Subcutaneous abdominal adipose tissue (tissue), 5 donors: ENCODE results near the gene HEATR1.

ENCODE experiments used
- H3K27ac ChIP-seq: one replicate; pipeline ENCODE4 v1.7.0; 2013; ENCODE audit warnings: low read depth, mild to moderate bottlenecking, inconsistent platforms, low read length, moderate library complexity
- H3K27me3 ChIP-seq, 5 donors: one replicate each; pipeline ENCODE4 v1.7.0; 2013; ENCODE audit warnings: low read length in 5 of 5, inconsistent platforms in 1 of 5; ENCODE audit not compliant: control insufficient read depth in 5 of 5, insufficient read depth in 4 of 5
- H3K36me3 ChIP-seq, 5 donors: one replicate each; pipeline ENCODE4 v1.7.0; 2013; ENCODE audit warnings: low read length in 5 of 5; ENCODE audit not compliant: control insufficient read depth in 5 of 5, insufficient read depth in 5 of 5
- H3K4me1 ChIP-seq, 5 donors: one replicate each; pipeline ENCODE4 v1.7.0; 2013; ENCODE audit warnings: low read length in 5 of 5, mild to moderate bottlenecking in 3 of 5, moderate library complexity in 1 of 5; ENCODE audit not compliant: control insufficient read depth in 5 of 5, insufficient read depth in 5 of 5
- H3K4me3 ChIP-seq, 5 donors: one replicate each; pipeline ENCODE4 v1.7.0; 2013; ENCODE audit warnings: low read length in 5 of 5, low read depth in 1 of 5
- H3K9ac ChIP-seq, 5 donors: one replicate each; pipeline ENCODE4 v1.7.0; 2013; ENCODE audit warnings: low read length in 5 of 5, mild to moderate bottlenecking in 4 of 5, moderate library complexity in 3 of 5
- H3K9me3 ChIP-seq, 5 donors: one replicate each; pipeline ENCODE4 v1.7.0; 2013; ENCODE audit warnings: low read length in 5 of 5; ENCODE audit not compliant: control insufficient read depth in 5 of 5
- donor health status: healthy.
- donor health status: healthy.
- donor health status: healthy.
- donor health status: healthy.
- donor health status: healthy.

The HEATR1 gene

GRCh38 chr1:236545621-236546169, 58.6 kb downstream of the HEATR1 start:
- H3K4me3 ChIP-seq = no peak overlapping the region
- H3K4me1 ChIP-seq = peaks cover 0 to 7% (median 4%) of the 10 kb centered on the region in 5 donors
- H3K9me3 ChIP-seq = no peaks in the 10 kb centered on the region
- no peaks in the 10 kb centered on the region for H3K27me3 ChIP-seq
- no peak overlapping the region for H3K27ac ChIP-seq
- H3K36me3 ChIP-seq = peaks cover 64 to 98% (median 97%) of the 10 kb centered on the region in 5 donors
- H3K9ac ChIP-seq = peak overlapping the region in 1 of 5 donors; percentile 7

- no peaks in the 10 kb centered on the region for H3K9me3 ChIP-seq
- H3K27ac ChIP-seq = no peak overlapping the region
- H3K27me3 ChIP-seq = no peaks in the 10 kb centered on the region
- H3K4me3 ChIP-seq = no peak overlapping the region
- peaks cover 49 to 98% (median 96%) of the 10 kb centered on the region in 5 donors for H3K36me3 ChIP-seq
- H3K4me1 ChIP-seq = peaks cover 0 to 6% (median 2%) of the 10 kb centered on the region in 5 donors
- H3K9ac ChIP-seq = no peak overlapping the region
These were observed 61.1 kb downstream of the HEATR1 start for GRCh38 chr1:236543065-236543669.

- H3K36me3 ChIP-seq = peaks cover 46 to 91% (median 88%) of the 10 kb centered on the region in 5 donors
These were observed 62.6 kb downstream of the HEATR1 start for GRCh38 chr1:236541710-236542109.

GRCh38 chr1:236540813-236541465, 63.4 kb downstream of the HEATR1 start:
- no peak overlapping the region for H3K4me3 ChIP-seq
- H3K9ac ChIP-seq = no peak overlapping the region
- H3K27me3 ChIP-seq = no peaks in the 10 kb centered on the region
- no peaks in the 10 kb centered on the region for H3K9me3 ChIP-seq
- peaks cover 0 to 6% (median 0%) of the 10 kb centered on the region in 5 donors for H3K4me1 ChIP-seq
- H3K36me3 ChIP-seq = peaks cover 38 to 90% (median 84%) of the 10 kb centered on the region in 5 donors
- H3K27ac ChIP-seq = no peak overlapping the region

More at GRCh38 chr1:236541710-236542109, 62.6 kb downstream of the HEATR1 start:
- H3K27me3 ChIP-seq = no peaks in the 10 kb centered on the region
- no peak overlapping the region for H3K4me3 ChIP-seq
- no peaks in the 10 kb centered on the region for H3K9me3 ChIP-seq
- peaks cover 0 to 6% (median 0%) of the 10 kb centered on the region in 5 donors for H3K4me1 ChIP-seq
- no peak overlapping the region for H3K9ac ChIP-seq
- H3K27ac ChIP-seq = no peak overlapping the region

- H3K27me3 ChIP-seq = no peaks in the 10 kb centered on the region
- peaks cover 18 to 71% (median 59%) of the 10 kb centered on the region in 5 donors for H3K36me3 ChIP-seq
- no peak overlapping the region for H3K4me3 ChIP-seq
- H3K4me1 ChIP-seq = peaks cover 0 to 8% (median 3%) of the 10 kb centered on the region in 5 donors
- H3K9ac ChIP-seq = no peak overlapping the region
- no peak overlapping the region for H3K27ac ChIP-seq
- H3K9me3 ChIP-seq = no peaks in the 10 kb centered on the region
These were observed 67.8 kb downstream of the HEATR1 start for GRCh38 chr1:236536540-236536939.

- no peaks in the 10 kb centered on the region for H3K9me3 ChIP-seq
- no peak overlapping the region for H3K27ac ChIP-seq
- H3K4me1 ChIP-seq = peaks cover 0 to 9% (median 3%) of the 10 kb centered on the region in 5 donors
- no peak overlapping the region for H3K9ac ChIP-seq
- H3K4me3 ChIP-seq = no peak overlapping the region
- H3K36me3 ChIP-seq = peaks cover 14 to 65% (median 55%) of the 10 kb centered on the region in 5 donors
- H3K27me3 ChIP-seq = no peaks in the 10 kb centered on the region
These were observed 68.6 kb downstream of the HEATR1 start for GRCh38 chr1:236535662-236536161.

GRCh38 chr1:236535190-236535589, 69.1 kb downstream of the HEATR1 start:
- Histone ChIP-seq H3K27me3 (no peaks in the 10 kb centered on the region), H3K9me3 (no peaks in the 10 kb centered on the region), H3K9ac (no peak overlapping the region), H3K27ac (no peak overlapping the region), H3K4me3 (no peak overlapping the region), H3K4me1 (peaks cover 0 to 9% (median 3%) of the 10 kb centered on the region in 5 donors), H3K36me3 (peaks cover 13 to 59% (median 50%) of the 10 kb centered on the region in 5 donors)

GRCh38 chr1:236534151-236534651, 70.1 kb downstream of the HEATR1 start:
- Histone ChIP-seq H3K27ac (no peak overlapping the region), H3K36me3 (peaks cover 12 to 49% (median 42%) of the 10 kb centered on the region in 5 donors), H3K4me1 (peaks cover 0 to 9% (median 3%) of the 10 kb centered on the region in 5 donors)

GRCh38 chr1:236532850-236533249, 71.5 kb downstream of the HEATR1 start:
- no peaks in the 10 kb centered on the region for H3K27me3 ChIP-seq
- H3K4me3 ChIP-seq = no peak overlapping the region
- H3K27ac ChIP-seq = no peak overlapping the region
- H3K9me3 ChIP-seq = no peaks in the 10 kb centered on the region
- peaks cover 0 to 9% (median 3%) of the 10 kb centered on the region in 5 donors for H3K4me1 ChIP-seq
- H3K9ac ChIP-seq = no peak overlapping the region
- H3K36me3 ChIP-seq = peaks cover 4 to 36% (median 29%) of the 10 kb centered on the region in 5 donors

More at GRCh38 chr1:236534151-236534651, 70.1 kb downstream of the HEATR1 start:
- Histone ChIP-seq H3K9ac (no peak overlapping the region), H3K27me3 (no peaks in the 10 kb centered on the region), H3K9me3 (no peaks in the 10 kb centered on the region), H3K4me3 (no peak overlapping the region)
